Ovary (tissue), 9 donors: ENCODE measurements around the gene HK2. TPM values are rescaled to one million over a fixed set of nuclear protein-coding genes. Genes with fewer than 3 reads are reported as not detected.
A peak's percentile ranks its signal among the peaks of the same experiment; 100 is the strongest.

Experiments
- DNase-seq, 5 donors: peaks; one replicate each; pipeline ENCODE4 v3.0.0-alpha.2; 2019 to 2020
- H3K27ac ChIP-seq, 2 donors: fragments of 200-600 bp; one replicate each; pipeline versions ENCODE4 v1.5.1 to v1.8.0; 2019 to 2022
- H3K27me3 ChIP-seq: fragments of 200-600 bp; one replicate; pipeline ENCODE4 v1.8.0; 2022
- H3K36me3 ChIP-seq: fragments of 200-600 bp; sonication (generic); one replicate; pipeline ENCODE4 v1.5.1; 2019
- H3K4me1 ChIP-seq: one replicate; pipeline ENCODE4 v1.8.1; 2013; ENCODE audit warnings: mild to moderate bottlenecking, moderate library complexity; ENCODE audit not compliant: insufficient read depth
- H3K4me3 ChIP-seq: fragments of 200-600 bp; sonication (generic); one replicate; pipeline ENCODE4 v1.5.1; 2017
- H3K9me3 ChIP-seq, 2 donors: fragments of 200-600 bp in 1 of 2; sonication (generic) in 1 of 2; one replicate each; pipeline versions ENCODE4 v1.5.1 to v1.8.1; 2013 to 2019; ENCODE audit warnings: mild to moderate bottlenecking in 1 of 2, moderate library complexity in 1 of 2
- EP300 ChIP-seq: sonication (generic); formaldehyde crosslinking; IDR thresholded peaks from one replicate; pipeline ENCODE4 v1.6.1; 2017; ENCODE audit warnings: antibody characterized with exemption
- POLR2A ChIP-seq: fragments of 450-650 bp; IDR thresholded peaks from one replicate; pipeline ENCODE4 v1.6.1; 2017; ENCODE audit warnings: antibody characterized with exemption, mild to moderate bottlenecking, moderate library complexity
- WGBS, 3 donors: extraction: QIAGEN DNeasy Blood & Tissue Kit in 1 of 3; methylation state at CpG; one replicate each; pipeline versions ENCODE4 v1.1.5 to v1.1.7; 2013 to 2017; 5-methylcytosine and 5-hydroxymethylcytosine counted together
- intact Hi-C, 4 donors: fragments of 100-400 bp; cut with DNase I; formaldehyde crosslinking; loops; one replicate each; pipeline versions ENCODE4 v1.11.0 to v1.15.1; 2022 to 2023
- polyA plus RNA-seq, 2 donors: library from polyadenylated mRNA; stranded (reverse); fragments of 200-250 nt in 1 of 2; fragments of 350-450 nt in 1 of 2; fragmentation: Illumina TruSeq in 1 of 2; extraction: RNeasy Lipid Tissue Mini Kit (QIAGEN cat#74804) in 1 of 2; gene quantifications; one replicate each; pipeline ENCODE4 v1.2.3, GENCODE V29; 2013 to 2014
- total RNA-seq, 7 donors: library from RNA; depleted of rRNA in 2 of 7; stranded (reverse); fragments of >200 nt in 2 of 7; fragmentation: NEBNext Ultra II Directional in 3 of 7; extraction: Animal tissue kit (Norgen Biotek cat#: 25700) in 3 of 7; gene quantifications; one replicate each; pipeline versions ENCODE4 v1.1.0 to v1.2.4, GENCODE V29; 2016 to 2023
- TF ChIP-seq, protein P1 (sequence below), 3 donors: fragments of 450-650 bp in 2 of 3; fragments of 200-600 bp in 1 of 3; IDR thresholded peaks; one replicate each; pipeline versions ENCODE4 v1.5.1 to v1.8.0; 2016 to 2022; ENCODE audit warnings: antibody characterized with exemption in 3 of 3, mild to moderate bottlenecking in 1 of 3
- donor health status: DM: no; HTN: no; CAD: no; lungs with moderate emphysema.
- donor health status: DM: no; HTN: no; CAD: no.
- donor health status: Bipolar disorder and iron deficiency.
- donor health status: DM: yes; HTN: yes; CAD: no.
- donor health status: DM: no; HTN: no; CAD: no.
- donor health status: DM: yes; HTN: yes; CAD: no.

HK2 gene
- total and polyA plus RNA-seq, 9 donors = 11.8 to 46.7 (median 28.9) TPM

DNA sequence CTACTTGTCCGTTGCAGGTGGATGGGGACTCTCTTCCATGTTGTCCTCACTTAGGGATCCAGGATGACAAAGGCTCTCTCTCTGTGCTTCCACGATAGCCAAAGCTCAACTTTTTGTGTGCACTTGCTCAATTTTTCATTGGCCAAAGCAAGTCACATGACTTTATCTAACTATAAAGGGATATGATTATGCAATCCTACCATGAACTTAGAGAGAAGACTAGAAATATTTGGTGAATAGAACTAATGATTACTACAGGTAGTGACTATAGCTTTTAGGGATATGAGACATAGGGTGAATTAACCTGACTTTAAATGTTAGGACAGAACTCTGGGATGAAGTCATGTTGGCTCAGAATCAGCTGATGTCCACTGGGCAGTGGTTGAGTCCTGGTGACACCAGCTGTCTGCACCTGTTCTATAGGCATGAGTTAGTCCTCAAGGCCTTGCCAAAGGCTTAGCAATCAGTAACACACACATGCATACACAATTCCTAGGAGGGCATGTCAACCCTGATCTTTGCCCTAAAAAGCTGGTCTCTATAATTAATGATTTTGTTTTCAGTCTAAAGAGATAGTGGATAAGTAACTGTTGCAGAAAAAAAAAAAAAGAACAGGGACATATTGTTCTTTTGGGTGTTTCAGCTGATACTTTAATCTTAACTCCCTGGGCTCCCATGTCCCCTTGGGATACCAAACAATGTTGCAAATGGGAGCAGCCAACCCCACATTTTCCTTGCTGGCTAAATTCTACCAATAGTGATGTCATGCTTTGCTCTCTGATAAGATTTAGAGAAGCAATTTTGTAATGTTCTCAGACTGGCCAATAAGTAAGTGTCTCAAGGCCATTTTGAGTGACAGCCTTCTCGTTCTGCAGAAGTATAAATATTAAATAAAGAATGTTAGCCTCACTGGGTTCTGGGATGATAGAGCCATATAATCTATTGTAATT, 12.5 kb upstream of the HK2 start:
- no peaks in the 10 kb centered on the region for H3K36me3 ChIP-seq
- no peaks in the 10 kb centered on the region for H3K27me3 ChIP-seq
- TF ChIP-seq POLR2A = no peak
- TF ChIP-seq, protein P1, sequence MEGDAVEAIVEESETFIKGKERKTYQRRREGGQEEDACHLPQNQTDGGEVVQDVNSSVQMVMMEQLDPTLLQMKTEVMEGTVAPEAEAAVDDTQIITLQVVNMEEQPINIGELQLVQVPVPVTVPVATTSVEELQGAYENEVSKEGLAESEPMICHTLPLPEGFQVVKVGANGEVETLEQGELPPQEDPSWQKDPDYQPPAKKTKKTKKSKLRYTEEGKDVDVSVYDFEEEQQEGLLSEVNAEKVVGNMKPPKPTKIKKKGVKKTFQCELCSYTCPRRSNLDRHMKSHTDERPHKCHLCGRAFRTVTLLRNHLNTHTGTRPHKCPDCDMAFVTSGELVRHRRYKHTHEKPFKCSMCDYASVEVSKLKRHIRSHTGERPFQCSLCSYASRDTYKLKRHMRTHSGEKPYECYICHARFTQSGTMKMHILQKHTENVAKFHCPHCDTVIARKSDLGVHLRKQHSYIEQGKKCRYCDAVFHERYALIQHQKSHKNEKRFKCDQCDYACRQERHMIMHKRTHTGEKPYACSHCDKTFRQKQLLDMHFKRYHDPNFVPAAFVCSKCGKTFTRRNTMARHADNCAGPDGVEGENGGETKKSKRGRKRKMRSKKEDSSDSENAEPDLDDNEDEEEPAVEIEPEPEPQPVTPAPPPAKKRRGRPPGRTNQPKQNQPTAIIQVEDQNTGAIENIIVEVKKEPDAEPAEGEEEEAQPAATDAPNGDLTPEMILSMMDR (IDR thresholded peaks at IDR 0.05) = no peak
- TF ChIP-seq EP300 = no peak
- peaks cover 10% of the 10 kb centered on the region for H3K4me1 ChIP-seq
- 51 to 62% (median 59%) methylated on average over 3 of the region's 3 CpGs for WGBS, 3 donors
- intact Hi-C loops = no loop called here
- no peak overlapping the region for H3K4me3 ChIP-seq
- peak in 1 of 5 donors; percentile 44 for DNase-seq
- no peaks in the 10 kb centered on the region for H3K9me3 ChIP-seq
- H3K27ac ChIP-seq = no peak overlapping the region

DNA sequence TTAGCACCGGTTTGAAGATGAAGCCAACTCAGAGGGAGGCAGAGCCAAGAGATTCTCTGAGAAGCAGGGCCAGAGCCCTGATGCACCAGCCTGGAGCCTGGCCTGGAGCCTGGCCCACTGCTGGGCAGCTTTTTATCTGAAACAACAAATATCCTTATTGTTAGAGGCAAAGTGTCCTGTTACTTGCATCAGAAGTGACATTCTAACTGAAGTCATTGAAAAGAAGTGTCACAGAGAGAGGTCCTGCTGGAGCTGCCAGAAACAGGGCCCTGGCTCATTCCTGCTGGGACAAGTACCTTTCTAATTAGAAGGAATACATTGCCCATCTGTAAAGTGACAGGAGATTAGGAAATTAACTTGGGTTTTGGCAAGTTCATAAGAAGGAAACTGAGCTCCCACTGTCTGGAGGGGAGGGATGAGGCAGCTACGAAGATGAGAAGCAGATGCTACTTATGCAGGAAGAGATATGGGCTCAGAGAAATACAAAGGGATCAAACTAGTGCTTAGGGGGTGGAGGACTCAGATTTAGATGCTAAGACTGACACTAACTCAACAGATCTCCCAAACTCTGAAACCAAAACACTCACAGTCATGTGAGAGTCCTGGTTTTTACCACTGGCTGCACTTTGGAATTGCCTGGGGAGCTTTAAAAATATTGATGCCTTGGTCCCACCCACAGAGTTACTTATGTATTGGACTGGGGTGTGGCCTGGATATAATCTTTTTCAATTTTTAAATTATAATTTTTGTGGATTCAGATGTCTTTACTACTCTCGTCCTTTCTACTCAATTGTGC, 11.0 kb upstream of the HK2 start:
- 50 to 54% (median 50%) methylated on average over 3 of the region's 3 CpGs for WGBS, 3 donors
- no peak overlapping the region for H3K27ac ChIP-seq
- intact Hi-C loops = no loop called here
- TF ChIP-seq POLR2A = no peak
- TF ChIP-seq, protein P1 (IDR thresholded peaks at IDR 0.05) = no peak
- TF ChIP-seq EP300 = no peak
- no peaks in the 10 kb centered on the region for H3K27me3 ChIP-seq
- H3K36me3 ChIP-seq = no peaks in the 10 kb centered on the region
- peaks cover 10% of the 10 kb centered on the region for H3K4me1 ChIP-seq
- H3K9me3 ChIP-seq = no peaks in the 10 kb centered on the region
- no peak for DNase-seq
- no peak overlapping the region for H3K4me3 ChIP-seq

DNA sequence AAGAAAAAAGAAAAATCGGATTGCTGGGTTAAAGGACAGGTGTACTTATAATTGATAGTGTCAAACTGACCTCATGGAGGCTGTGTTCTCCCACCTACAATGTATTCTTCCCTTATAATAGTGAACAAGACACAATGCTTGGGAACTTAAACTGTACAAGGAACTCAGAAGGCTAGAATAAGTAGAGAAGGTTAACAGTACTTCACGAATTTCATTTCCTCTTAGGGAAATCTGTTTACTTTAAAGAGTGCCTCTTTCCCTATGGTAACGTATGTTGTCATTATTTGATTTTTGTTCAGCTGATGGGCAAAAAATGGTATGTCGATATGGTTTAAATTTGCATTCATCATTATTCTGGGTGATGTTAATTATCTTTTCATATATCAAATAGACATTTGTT, 9.2 kb upstream of the HK2 start:
- no peak for TF ChIP-seq EP300

DNA sequence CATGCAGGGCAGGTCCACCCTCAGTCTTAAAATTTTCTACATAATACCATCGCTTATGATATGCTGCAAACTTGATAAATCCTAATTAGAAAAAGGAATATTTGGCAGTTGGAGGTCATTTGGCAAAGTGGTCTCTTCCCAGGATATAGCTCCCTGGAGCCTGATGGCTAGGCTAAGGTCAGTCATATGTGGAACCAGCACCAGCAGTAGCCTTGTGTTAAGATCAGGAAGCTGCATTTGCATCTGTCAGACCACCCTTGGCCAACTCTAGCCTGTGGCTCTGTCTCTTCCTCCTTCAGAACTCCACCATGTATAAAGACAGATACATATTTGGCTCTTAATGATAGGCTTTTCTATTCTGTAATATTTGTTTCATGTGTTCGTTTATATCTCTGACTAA, 5.4 kb upstream of the HK2 start:
- Histone ChIP-seq H3K27ac (no peak overlapping the region), H3K4me3 (no peak overlapping the region), H3K27me3 (no peaks in the 10 kb centered on the region), H3K9me3 (no peaks in the 10 kb centered on the region), H3K36me3 (no peaks in the 10 kb centered on the region), H3K4me1 (no peaks in the 10 kb centered on the region)
- TF ChIP-seq EP300 = no peak
- TF ChIP-seq, protein P1 (IDR thresholded peaks at IDR 0.05) = no peak
- no peak for TF ChIP-seq POLR2A
- 65 to 75% (median 73%) methylated on average over 2 of the region's 2 CpGs for WGBS, 3 donors
- intact Hi-C loops = no loop called here
- DNase-seq = no peak

More for the DNA sequence above, 9.2 kb upstream of the HK2 start:
- H3K4me3 ChIP-seq = no peak overlapping the region
- no peak overlapping the region for H3K27ac ChIP-seq
- intact Hi-C loops = no loop called here
- no peak for DNase-seq
- no peaks in the 10 kb centered on the region for H3K36me3 ChIP-seq
- WGBS, 3 donors = 72 to 83% (median 79%) methylated on average over 4 of the region's 4 CpGs
- H3K4me1 ChIP-seq = peaks cover 10% of the 10 kb centered on the region
- no peaks in the 10 kb centered on the region for H3K9me3 ChIP-seq
- H3K27me3 ChIP-seq = no peaks in the 10 kb centered on the region
